Astrocyte (in vitro differentiated cells and primary cell): ENCODE data around the gene CYP1A2.

Experiments
- EZH2 ChIP-seq: IDR thresholded peaks from 2 replicates; pipeline ENCODE4 v1.6.1; 2012; ENCODE audit warnings: mild to moderate bottlenecking, low read length, inconsistent platforms; ENCODE audit not compliant: insufficient read depth
- TF ChIP-seq, protein P1 (sequence below): IDR thresholded peaks from 2 replicates; pipeline ENCODE4 v1.5.1; 2011; ENCODE audit warnings: low read depth, mild to moderate bottlenecking, inconsistent platforms, low read length, moderate library complexity; ENCODE audit not compliant: insufficient read depth

DNA sequence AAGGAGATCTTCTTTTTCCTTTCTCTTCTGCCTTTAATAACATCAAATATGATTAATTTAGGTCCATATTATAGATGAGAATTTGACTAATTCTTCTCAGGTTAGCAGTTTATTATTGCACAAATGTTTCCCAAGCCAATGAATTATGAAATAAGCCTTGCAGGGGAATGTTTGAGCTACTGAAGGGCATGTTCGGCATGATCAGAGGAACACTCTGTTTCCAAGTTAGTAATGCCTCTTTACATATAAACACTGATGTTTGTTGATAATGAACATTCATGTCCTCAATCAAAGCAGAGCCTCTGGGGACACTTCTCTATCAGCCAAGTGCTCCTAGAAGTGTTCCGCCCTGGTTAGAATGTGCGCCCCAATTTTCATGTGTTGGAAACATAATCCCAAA is 13.3 kb upstream of the CYP1A2 start:
- TF ChIP-seq, protein P1, sequence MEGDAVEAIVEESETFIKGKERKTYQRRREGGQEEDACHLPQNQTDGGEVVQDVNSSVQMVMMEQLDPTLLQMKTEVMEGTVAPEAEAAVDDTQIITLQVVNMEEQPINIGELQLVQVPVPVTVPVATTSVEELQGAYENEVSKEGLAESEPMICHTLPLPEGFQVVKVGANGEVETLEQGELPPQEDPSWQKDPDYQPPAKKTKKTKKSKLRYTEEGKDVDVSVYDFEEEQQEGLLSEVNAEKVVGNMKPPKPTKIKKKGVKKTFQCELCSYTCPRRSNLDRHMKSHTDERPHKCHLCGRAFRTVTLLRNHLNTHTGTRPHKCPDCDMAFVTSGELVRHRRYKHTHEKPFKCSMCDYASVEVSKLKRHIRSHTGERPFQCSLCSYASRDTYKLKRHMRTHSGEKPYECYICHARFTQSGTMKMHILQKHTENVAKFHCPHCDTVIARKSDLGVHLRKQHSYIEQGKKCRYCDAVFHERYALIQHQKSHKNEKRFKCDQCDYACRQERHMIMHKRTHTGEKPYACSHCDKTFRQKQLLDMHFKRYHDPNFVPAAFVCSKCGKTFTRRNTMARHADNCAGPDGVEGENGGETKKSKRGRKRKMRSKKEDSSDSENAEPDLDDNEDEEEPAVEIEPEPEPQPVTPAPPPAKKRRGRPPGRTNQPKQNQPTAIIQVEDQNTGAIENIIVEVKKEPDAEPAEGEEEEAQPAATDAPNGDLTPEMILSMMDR: no peak
- no peak for TF ChIP-seq EZH2
